ENCODE results near the gene NEK10. TPM values are rescaled to one million over a fixed set of nuclear protein-coding genes. Genes with fewer than 3 reads are reported as not detected.

Gene NEK10
- total RNA-seq, 1 experiment from 2014 or later = 4.3 TPM

- TF ChIP-seq, protein P1, sequence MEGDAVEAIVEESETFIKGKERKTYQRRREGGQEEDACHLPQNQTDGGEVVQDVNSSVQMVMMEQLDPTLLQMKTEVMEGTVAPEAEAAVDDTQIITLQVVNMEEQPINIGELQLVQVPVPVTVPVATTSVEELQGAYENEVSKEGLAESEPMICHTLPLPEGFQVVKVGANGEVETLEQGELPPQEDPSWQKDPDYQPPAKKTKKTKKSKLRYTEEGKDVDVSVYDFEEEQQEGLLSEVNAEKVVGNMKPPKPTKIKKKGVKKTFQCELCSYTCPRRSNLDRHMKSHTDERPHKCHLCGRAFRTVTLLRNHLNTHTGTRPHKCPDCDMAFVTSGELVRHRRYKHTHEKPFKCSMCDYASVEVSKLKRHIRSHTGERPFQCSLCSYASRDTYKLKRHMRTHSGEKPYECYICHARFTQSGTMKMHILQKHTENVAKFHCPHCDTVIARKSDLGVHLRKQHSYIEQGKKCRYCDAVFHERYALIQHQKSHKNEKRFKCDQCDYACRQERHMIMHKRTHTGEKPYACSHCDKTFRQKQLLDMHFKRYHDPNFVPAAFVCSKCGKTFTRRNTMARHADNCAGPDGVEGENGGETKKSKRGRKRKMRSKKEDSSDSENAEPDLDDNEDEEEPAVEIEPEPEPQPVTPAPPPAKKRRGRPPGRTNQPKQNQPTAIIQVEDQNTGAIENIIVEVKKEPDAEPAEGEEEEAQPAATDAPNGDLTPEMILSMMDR (conservative IDR thresholded peaks at IDR 0.05) = no peak
- no peak for TF ChIP-seq EZH2 (IDR thresholded peaks at IDR 0.05; ENCODE audit: low read depth)
- Histone ChIP-seq H2AFZ (no peak overlapping the region), H3K9me2 (ENCODE audit: insufficient read depth) (no peaks in the 10 kb centered on the region), H3K4me3 (no peak overlapping the region), H3K4me2 (no peak overlapping the region), H3K36me3 (ENCODE audit: low read depth) (no peaks in the 10 kb centered on the region), H3F3A (ENCODE audit: insufficient read depth, low read depth) (no peaks in the 10 kb centered on the region), H3K79me2 (ENCODE audit: low read depth) (no peaks in the 10 kb centered on the region), H3K27me3 (ENCODE audit: insufficient read depth, low read depth) (no peaks in the 10 kb centered on the region), H3K9me3 (ENCODE audit: insufficient read depth, low read depth) (no peaks in the 10 kb centered on the region), H3K4me1 (replicated peaks; ENCODE audit: insufficient read depth) (no peaks in the 10 kb centered on the region), H4K20me1 (ENCODE audit: insufficient read depth) (no peaks in the 10 kb centered on the region), H3K27ac (no peak overlapping the region)
- intact Hi-C loops (cut with micrococcal nuclease; ENCODE audit: unreplicated experiment) = no loop called here
- POLR2A ChIA-PET (ENCODE audit: unreplicated experiment) = interaction anchor here (0.7 kb wide), 1 partner anchor 604 kb away, joined by 4 read pairs; no protein-coding TSS in a partner anchor
- CTCF ChIA-PET = no interaction called here
- DNase-seq = no peak
- BruUV-seq (replicated peaks) = no TSS peak
Measured at GRCh38 chr3:27160779-27161287, 208.3 kb downstream of the NEK10 start.

- no peaks in the 10 kb centered on the region for H4K20me1 ChIP-seq (ENCODE audit: insufficient read depth)
- H3K9me3 ChIP-seq (ENCODE audit: insufficient read depth, low read depth) = no peaks in the 10 kb centered on the region
- no peak overlapping the region for H3K4me2 ChIP-seq
- H3F3A ChIP-seq (ENCODE audit: insufficient read depth, low read depth) = no peaks in the 10 kb centered on the region
- H3K4me3 ChIP-seq = no peak overlapping the region
- TF ChIP-seq EZH2 (IDR thresholded peaks at IDR 0.05; ENCODE audit: low read depth) = no peak
- TF ChIP-seq, protein P1 (conservative IDR thresholded peaks at IDR 0.05) = no peak
- H3K79me2 ChIP-seq (ENCODE audit: low read depth) = no peaks in the 10 kb centered on the region
- H3K9me2 ChIP-seq (ENCODE audit: insufficient read depth) = no peaks in the 10 kb centered on the region
- ChIA-PET POLR2A (ENCODE audit: unreplicated experiment) (interaction anchor here (0.7 kb wide), 1 partner anchor 605 kb away, joined by 4 read pairs; no protein-coding TSS in a partner anchor), CTCF (no interaction called here)
- intact Hi-C loops (cut with micrococcal nuclease; ENCODE audit: unreplicated experiment) = no loop called here
- no peaks in the 10 kb centered on the region for H3K27me3 ChIP-seq (ENCODE audit: insufficient read depth, low read depth)
- H2AFZ ChIP-seq = no peak overlapping the region
- no peaks in the 10 kb centered on the region for H3K36me3 ChIP-seq (ENCODE audit: low read depth)
- H3K4me1 ChIP-seq (replicated peaks; ENCODE audit: insufficient read depth) = no peaks in the 10 kb centered on the region
- no peak overlapping the region for H3K27ac ChIP-seq
- BruUV-seq (replicated peaks) = no TSS peak
- DNase-seq = no peak
Measured at GRCh38 chr3:27160146-27160545, 209.0 kb downstream of the NEK10 start.

GRCh38 chr3:27147215-27147614 lies 222.0 kb downstream of the NEK10 start:
- no peaks in the 10 kb centered on the region for H3K4me1 ChIP-seq (replicated peaks; ENCODE audit: insufficient read depth)
- no TSS peak for BruUV-seq (replicated peaks)
- H3K36me3 ChIP-seq (ENCODE audit: low read depth) = no peaks in the 10 kb centered on the region
- ChIA-PET CTCF (interaction anchor here (1.0 kb wide), 1 partner anchor 106 kb away, joined by 5 read pairs; no protein-coding TSS in a partner anchor), POLR2A (ENCODE audit: unreplicated experiment) (no interaction called here)
- H3K27ac ChIP-seq = no peak overlapping the region
- H3K9me3 ChIP-seq (ENCODE audit: insufficient read depth, low read depth) = 0 out of 2 replicates have a peak, but pooled peaks cover 4% of the 10 kb centered on the region
- no peak overlapping the region for H3K4me2 ChIP-seq
- TF ChIP-seq, protein P1 (conservative IDR thresholded peaks at IDR 0.05) = no peak
- no peak for TF ChIP-seq EZH2 (IDR thresholded peaks at IDR 0.05; ENCODE audit: low read depth)
- H3K9me2 ChIP-seq (ENCODE audit: insufficient read depth) = no peaks in the 10 kb centered on the region
- H4K20me1 ChIP-seq (ENCODE audit: insufficient read depth) = no peaks in the 10 kb centered on the region
- intact Hi-C loops (cut with micrococcal nuclease; ENCODE audit: unreplicated experiment) = no loop called here
- H3K27me3 ChIP-seq (ENCODE audit: insufficient read depth, low read depth) = no peaks in the 10 kb centered on the region
- no peak for DNase-seq
- H3K79me2 ChIP-seq (ENCODE audit: low read depth) = no peaks in the 10 kb centered on the region
- H2AFZ ChIP-seq = no peak overlapping the region
- H3F3A ChIP-seq (ENCODE audit: insufficient read depth, low read depth) = no peaks in the 10 kb centered on the region
- no peak overlapping the region for H3K4me3 ChIP-seq

Measured in PC-9 (cell line).